CD4-positive, alpha-beta T cell treated with Interleukin-17A for 1 hour (primary cell): ENCODE results near the gene ASTN2.

Experiments
- DNase-seq: peaks from one replicate; pipeline ENCODE4 v3.0.0-alpha.2; 2020

The ASTN2 gene, protein sequence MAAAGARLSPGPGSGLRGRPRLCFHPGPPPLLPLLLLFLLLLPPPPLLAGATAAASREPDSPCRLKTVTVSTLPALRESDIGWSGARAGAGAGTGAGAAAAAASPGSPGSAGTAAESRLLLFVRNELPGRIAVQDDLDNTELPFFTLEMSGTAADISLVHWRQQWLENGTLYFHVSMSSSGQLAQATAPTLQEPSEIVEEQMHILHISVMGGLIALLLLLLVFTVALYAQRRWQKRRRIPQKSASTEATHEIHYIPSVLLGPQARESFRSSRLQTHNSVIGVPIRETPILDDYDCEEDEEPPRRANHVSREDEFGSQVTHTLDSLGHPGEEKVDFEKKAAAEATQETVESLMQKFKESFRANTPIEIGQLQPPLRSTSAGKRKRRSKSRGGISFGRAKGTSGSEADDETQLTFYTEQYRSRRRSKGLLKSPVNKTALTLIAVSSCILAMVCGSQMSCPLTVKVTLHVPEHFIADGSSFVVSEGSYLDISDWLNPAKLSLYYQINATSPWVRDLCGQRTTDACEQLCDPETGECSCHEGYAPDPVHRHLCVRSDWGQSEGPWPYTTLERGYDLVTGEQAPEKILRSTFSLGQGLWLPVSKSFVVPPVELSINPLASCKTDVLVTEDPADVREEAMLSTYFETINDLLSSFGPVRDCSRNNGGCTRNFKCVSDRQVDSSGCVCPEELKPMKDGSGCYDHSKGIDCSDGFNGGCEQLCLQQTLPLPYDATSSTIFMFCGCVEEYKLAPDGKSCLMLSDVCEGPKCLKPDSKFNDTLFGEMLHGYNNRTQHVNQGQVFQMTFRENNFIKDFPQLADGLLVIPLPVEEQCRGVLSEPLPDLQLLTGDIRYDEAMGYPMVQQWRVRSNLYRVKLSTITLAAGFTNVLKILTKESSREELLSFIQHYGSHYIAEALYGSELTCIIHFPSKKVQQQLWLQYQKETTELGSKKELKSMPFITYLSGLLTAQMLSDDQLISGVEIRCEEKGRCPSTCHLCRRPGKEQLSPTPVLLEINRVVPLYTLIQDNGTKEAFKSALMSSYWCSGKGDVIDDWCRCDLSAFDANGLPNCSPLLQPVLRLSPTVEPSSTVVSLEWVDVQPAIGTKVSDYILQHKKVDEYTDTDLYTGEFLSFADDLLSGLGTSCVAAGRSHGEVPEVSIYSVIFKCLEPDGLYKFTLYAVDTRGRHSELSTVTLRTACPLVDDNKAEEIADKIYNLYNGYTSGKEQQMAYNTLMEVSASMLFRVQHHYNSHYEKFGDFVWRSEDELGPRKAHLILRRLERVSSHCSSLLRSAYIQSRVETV (N-terminal part only)

GRCh38 chr9:117414906-117415331, at the start of gene ASTN2:
Gene ASTN2, minus strand, starts transcription at chr9:117415057. Its CDS starts 119 bp downstream, at chr9:117414938.
- no peak for DNase-seq

DNA sequence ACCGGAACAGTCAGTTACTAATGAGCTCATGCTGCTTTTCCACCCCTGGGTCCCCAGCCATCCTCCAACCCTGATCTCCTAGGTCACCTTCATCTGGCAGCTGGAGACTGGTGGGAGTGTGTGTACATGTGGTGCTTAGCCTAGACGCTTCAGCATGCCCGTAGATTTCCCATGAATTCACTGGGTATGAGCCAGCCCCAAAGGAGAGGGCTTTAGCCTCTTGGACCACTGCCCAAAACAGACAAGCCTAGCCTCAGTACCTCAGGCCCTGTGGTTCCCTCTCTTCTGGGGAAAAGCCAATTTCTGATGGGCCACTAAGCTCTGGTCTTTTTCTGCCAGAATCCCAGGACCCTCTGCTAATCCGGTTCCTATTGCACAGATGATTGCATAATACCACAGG, 48.0 kb upstream of the ASTN2 start:
- no peak for DNase-seq

DNA sequence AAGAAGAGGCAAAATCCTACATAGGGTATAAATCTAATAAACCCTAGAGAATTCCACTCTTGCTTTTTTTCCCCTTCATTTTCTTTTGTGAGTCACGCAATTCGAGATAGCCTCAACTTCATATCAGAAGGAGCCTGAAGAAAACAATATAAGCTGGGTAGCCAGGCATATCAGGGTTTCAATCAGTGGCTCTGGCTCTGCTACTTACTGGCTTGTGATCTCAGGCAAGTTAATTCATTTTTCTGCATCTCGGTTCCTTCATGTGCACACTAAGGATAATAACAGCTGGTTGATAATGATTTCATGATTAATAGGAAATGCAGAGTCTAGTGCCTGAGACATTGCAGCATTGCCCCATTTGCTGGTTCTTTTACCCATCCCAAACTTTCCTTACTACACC, 46.5 kb upstream of the ASTN2 start:
- DNase-seq: no peak

DNA sequence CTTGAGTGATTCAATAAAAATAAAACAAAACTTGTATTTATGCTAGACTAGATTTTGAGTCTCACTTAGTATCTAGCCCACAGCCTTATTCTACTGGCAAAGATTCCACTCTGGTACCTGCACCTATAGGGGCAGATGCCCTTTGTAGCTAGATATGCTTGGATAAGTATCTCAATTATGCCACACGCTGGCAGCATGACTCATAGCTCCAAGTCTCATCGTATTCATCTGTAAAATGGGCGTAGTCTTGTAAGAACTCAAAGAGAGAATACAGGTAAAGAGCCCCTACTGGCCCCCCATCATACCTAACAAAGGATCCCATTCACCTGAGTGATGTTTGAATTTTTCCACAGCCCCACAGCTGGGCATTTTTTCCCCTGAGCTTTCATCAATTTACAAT, 45.9 kb upstream of the ASTN2 start:
- no peak for DNase-seq

- no peak for DNase-seq
These were observed 45.1 kb upstream of the ASTN2 start for GRCh38 chr9:117459913-117460312.

GRCh38 chr9:117458066-117458465, 43.2 kb upstream of the ASTN2 start:
- DNase-seq: no peak

DNA sequence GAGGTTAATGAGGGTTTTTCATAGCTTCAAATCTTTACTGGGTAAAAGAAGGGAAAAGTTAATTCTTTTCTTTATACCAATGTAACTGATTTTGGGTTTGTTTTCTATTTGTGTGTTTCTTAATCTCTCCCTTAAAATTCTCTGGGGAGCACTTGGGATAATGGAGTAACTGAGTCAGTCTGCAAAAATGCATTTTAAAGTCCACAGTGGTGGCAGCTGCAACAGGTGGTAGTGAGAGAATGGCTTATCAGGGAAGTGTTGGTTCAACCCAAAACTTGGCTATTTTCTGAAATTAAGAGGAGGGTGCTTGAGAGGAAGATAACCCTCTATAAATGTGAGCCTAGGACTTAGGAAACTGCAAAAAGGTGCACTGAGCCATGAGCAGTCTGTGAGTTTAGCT, 39.9 kb upstream of the ASTN2 start:
- no peak for DNase-seq

DNA sequence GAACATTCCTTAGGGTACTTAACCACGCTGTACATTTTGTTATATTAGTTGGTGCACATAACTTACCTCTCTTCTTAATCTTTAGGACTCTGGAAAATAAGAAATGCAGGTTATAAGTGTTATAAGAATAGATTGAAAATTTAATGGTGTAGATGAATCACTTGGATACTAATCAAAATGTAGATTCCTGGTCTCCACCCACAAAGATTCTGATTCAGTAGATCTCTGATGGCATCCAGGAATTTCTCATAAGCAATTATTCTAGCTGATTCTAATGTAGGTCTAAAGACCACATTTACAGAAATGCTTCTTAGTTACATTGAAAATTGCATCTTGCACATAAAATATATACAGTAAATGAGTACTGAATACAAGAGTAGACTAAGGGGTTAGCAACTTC, 38.9 kb upstream of the ASTN2 start:
- no peak for DNase-seq

GRCh38 chr9:117451311-117451710, 36.5 kb upstream of the ASTN2 start:
- no peak for DNase-seq

GRCh38 chr9:117448066-117448465, 33.2 kb upstream of the ASTN2 start:
- DNase-seq: no peak

DNA sequence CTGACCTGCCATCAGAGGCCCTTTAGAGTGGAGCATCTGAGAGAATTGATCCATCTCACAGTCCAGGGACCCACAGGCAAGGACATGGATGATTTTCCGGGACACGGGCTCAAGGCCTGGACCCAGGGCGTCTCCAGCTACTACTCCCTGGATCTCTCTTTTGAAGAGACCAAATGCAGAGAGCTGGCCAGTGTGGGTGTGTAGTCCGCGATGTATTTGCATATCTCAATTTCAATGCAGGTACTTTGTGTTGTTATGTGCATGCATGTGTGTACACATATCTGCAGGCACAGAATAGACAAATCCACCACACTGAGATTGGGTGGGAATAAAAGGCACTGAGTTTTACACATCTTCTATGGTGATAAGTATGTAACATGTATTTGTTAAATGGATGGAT, 30.8 kb upstream of the ASTN2 start:
- DNase-seq: no peak

DNA sequence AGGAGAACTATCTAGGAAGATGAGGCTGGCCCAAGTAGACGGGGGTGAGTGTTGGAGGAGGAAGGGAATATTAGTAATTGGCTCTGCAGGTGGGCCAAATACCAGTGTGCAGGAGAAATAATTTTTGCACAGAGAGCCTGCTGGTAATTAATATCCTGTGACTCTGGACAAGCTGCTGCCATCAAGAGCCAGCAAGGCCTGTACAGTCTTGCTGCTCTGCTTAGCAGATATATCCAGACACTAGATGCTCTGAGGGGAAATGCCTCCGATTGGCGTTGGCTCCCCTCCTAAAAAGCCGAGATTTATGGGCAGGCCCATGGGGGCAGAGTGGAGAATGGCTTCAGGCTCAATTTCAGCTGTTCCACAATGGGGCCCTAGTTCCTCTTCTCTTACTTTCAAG, 29.6 kb upstream of the ASTN2 start:
- DNase-seq: no peak

GRCh38 chr9:117437283-117437682, 22.4 kb upstream of the ASTN2 start:
- no peak for DNase-seq

DNA sequence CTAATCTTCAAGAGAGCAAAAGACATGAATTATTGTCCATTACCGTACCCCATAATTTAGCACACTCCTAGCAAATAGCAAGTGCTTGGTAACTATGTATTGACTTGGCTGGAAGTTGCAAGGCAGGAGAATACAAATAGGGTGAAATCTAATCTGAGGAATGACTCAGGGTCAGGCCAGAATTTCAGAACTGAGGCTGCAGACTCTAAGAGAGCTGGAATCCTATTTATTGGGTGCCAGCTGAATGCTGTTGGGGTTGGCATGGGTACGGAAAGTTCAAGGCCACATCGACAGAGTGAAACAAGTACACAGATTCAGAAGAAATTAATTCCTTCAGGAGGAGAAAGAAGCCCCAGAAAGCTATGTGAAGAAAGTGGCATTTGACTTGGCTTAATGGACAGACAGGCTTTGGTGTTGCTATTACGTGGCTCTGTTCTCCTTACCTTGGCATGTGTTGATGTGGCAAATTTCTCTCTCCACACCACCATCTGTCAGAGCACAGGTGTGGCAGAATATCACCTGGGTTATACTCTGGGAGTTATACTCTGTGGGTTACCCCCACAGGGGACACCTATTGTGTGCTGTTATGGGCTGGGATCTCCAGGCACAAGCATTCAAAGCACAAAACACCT, 20.9 kb upstream of the ASTN2 start:
- DNase-seq: no peak

DNA sequence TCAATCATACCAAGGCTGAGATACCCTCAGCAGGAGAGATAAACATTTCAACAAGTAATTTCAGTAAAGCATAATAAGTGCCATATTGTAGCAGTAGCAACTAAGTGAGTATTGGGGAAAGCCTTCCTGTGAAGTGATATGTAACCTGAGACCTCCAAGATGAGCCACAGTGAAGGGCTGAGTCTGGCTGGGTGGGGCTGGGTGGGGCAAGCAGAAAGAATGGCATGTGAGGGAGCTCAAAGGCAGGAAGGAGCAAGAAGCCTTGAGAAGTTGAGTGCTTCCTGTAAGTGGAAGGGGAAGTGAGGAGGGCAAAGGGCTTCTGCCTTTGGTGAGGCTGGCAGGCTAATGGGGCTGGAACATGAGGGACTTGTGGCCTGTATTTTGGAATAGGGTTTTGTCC, 19.7 kb upstream of the ASTN2 start:
- DNase-seq: no peak

- no peak for DNase-seq
These were observed 16.0 kb upstream of the ASTN2 start for GRCh38 chr9:117430813-117431212.

DNA sequence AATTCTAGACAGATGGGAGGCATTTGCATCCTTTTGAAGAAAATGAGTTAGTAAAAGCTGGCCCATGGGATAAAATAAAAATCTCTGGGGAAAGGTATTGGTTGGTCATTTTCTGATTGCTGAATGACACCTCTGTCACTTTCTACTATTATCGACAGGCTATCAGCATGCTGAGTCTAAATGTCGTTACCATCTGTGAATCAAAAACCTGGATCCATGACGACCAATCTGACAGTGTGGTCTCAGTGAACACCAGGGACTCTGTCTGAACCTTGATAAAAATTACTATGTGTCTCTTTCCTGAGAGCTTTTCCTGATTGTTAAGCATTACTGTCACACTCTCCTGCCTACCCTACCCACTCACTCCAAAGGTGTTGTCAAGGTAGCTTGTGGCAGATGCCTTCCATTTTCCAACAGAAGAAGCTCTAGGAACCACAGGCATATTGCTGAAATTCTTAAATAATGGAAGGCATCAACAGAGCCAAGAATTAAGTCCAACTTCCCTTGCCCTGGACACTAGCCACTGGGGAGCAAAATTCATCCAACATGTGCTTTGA, 12.6 kb upstream of the ASTN2 start:
- DNase-seq: no peak

- no peak for DNase-seq
These were observed 10.7 kb upstream of the ASTN2 start for GRCh38 chr9:117425566-117425965.

DNA sequence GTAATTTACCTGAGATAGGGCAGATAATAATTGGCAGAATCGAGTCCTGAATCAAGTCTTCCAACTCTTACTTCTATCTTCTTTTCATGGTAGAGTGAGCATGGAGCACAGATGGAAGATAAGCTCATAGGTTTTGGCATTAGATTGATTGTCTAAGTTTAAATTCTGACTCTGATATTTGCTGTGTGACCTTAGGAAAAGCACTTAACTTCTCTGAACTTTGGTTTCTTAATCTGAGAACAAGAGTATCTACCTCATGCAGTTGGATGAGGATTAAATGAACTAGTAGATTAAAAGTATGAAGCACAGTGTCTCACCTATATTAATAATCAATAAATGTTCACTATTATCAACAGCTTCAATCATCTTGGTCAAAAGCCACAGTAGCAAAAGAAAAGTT, 9.4 kb upstream of the ASTN2 start:
- DNase-seq: no peak

DNA sequence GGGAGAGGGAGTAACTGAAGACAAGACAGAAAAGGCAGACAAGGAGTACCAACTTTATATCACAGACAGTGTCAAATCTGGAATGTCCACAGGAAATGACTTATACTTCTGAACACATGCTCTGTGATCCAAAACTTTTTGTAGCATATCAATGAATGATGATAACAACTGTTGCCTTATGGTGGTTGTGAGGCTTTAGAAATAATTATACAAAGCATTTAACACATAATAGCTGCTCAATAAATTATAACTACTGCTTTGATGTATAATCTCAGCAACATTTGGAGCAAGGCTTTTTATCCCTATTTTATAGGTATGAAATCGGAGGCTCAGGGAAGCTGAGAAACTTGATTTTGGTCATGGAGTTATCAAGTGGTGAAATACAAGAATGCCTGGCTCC, 3.3 kb upstream of the ASTN2 start:
- DNase-seq: no peak

DNA sequence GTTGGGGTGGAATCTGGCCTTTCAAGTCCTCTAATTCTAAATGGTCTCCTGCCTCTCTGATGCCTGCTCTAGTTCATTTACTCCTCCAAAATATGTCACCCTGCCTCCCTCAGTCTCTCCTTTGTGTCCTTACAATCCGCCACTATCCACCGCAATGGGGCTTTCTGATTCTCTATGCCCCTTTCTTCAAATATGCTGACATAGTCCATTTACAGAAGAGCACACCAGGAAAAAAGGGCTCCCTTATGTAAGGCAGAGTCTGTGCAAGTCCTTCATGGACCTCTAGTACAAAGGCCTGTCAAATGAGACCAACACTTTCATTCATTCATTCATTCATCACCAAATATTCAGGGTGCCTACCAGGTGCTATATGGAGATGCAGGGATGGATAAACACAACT, 2.0 kb upstream of the ASTN2 start:
- no peak for DNase-seq

DNA sequence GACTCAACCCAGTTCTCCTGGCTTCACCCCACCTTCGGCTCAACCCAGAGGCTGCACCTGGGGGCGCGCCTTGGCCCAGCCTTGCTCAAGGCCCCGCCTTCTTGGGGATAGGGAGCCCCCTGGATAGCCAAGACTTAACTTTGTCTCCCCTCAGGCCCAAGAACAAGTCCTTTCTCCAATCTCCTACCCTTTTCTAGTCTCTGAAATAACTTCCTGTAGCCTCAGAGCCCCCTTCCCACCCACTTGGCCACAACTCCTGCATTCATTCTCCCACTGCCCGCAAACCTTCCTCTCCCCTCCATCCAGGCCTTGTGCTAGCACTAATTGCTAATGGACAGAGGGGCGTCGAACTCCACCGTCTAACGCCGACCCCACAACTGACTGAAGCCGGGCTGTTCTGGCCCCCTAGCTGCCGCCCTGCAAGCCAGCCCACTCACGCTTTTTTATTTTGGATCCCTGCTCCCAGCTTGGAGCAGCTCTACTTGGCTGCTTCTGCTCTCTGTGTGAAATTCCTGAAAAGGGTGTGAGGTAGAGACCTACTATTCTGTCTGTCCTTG, 579 bp upstream of the ASTN2 start:
- no peak for DNase-seq
